ENCODE data around the gene TM9SF4. TPM values are rescaled to one million over a fixed set of nuclear protein-coding genes. Genes with fewer than 3 reads are reported as not detected.

TM9SF4 gene
- total RNA-seq, 4 donors from 2014 or later = 18.0 to 22.9 (median 21.0) TPM

- ATAC-seq (no peak), DNase-seq (no peak)
- H3K4me1 ChIP-seq = peaks cover 3 to 5% of the 10 kb centered on the region in 2 donors
- intact Hi-C loops (cut with DNase I; ENCODE audit: low total_unique reads) = no loop called here
- no peaks in the 10 kb centered on the region for H3K9me3 ChIP-seq
- H3K4me3 ChIP-seq = no peak overlapping the region
- in situ Hi-C loops (cut with MboI; ENCODE audit: low sequenced_read_pairs in 4 of 4) = no loop called here
- peaks cover 4 to 75% of the 10 kb centered on the region in 2 donors for H3K36me3 ChIP-seq
- no peak for TF ChIP-seq CTCF (IDR thresholded peaks at IDR 0.05 in 4 of 5, conservative IDR thresholded peaks at IDR 0.05 in 1 of 5)
- no peak for TF ChIP-seq POLR2A (IDR thresholded peaks at IDR 0.05)
- no peaks in the 10 kb centered on the region for H3K27me3 ChIP-seq
- no peak overlapping the region for H3K27ac ChIP-seq
Measured at GRCh38 chr20:32160341-32160740, 50.8 kb downstream of the TM9SF4 start.

DNA sequence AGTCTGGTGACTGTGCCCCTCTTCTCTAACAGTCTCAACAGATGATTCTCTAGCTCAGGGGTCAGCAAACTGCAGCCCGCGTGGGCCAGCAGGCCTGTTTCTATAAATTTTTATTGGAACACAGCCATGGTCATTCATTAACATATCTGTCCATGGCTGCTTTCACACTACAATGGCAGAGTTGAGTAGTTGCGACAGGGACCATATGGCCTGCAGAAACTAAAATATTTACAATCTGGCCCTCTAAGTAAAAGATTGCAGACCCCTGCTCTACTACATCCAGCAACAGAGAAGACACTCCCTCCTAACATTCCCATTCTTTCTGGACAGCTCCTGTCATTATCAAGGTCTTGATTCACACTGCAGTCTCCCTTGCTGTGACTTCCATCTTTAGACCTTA is 52.8 kb downstream of the TM9SF4 start:
- no peak overlapping the region for H3K27ac ChIP-seq
- H3K4me3 ChIP-seq = no peak overlapping the region
- no peaks in the 10 kb centered on the region for H3K4me1 ChIP-seq
- peaks cover 4 to 86% of the 10 kb centered on the region in 2 donors for H3K36me3 ChIP-seq
- no peaks in the 10 kb centered on the region for H3K27me3 ChIP-seq
- in situ Hi-C loops (cut with MboI; ENCODE audit: low sequenced_read_pairs in 4 of 4) (no loop called here), intact Hi-C loops (cut with DNase I; ENCODE audit: low total_unique reads) (no loop called here)
- no peak for ATAC-seq
- no peaks in the 10 kb centered on the region for H3K9me3 ChIP-seq
- TF ChIP-seq CTCF (IDR thresholded peaks at IDR 0.05 in 4 of 5, conservative IDR thresholded peaks at IDR 0.05 in 1 of 5) (no peak), POLR2A (IDR thresholded peaks at IDR 0.05) (no peak)
- DNase-seq = no peak

- Histone ChIP-seq H3K9me3 (no peaks in the 10 kb centered on the region), H3K4me1 (peaks cover 0 to 8% of the 10 kb centered on the region in 2 donors), H3K4me3 (no peak overlapping the region), H3K27me3 (no peaks in the 10 kb centered on the region), H3K36me3 (peaks cover 4 to 70% of the 10 kb centered on the region in 2 donors), H3K27ac (no peak overlapping the region)
- DNase-seq (no peak), ATAC-seq (no peak)
- TF ChIP-seq POLR2A (IDR thresholded peaks at IDR 0.05) (no peak), CTCF (IDR thresholded peaks at IDR 0.05 in 4 of 5, conservative IDR thresholded peaks at IDR 0.05 in 1 of 5) (no peak)
- intact Hi-C loops (cut with DNase I; ENCODE audit: low total_unique reads) = no loop called here
- in situ Hi-C loops (cut with MboI; ENCODE audit: low sequenced_read_pairs in 4 of 4) = no loop called here
Measured at GRCh38 chr20:32163951-32164350, 54.4 kb downstream of the TM9SF4 start.

DNA sequence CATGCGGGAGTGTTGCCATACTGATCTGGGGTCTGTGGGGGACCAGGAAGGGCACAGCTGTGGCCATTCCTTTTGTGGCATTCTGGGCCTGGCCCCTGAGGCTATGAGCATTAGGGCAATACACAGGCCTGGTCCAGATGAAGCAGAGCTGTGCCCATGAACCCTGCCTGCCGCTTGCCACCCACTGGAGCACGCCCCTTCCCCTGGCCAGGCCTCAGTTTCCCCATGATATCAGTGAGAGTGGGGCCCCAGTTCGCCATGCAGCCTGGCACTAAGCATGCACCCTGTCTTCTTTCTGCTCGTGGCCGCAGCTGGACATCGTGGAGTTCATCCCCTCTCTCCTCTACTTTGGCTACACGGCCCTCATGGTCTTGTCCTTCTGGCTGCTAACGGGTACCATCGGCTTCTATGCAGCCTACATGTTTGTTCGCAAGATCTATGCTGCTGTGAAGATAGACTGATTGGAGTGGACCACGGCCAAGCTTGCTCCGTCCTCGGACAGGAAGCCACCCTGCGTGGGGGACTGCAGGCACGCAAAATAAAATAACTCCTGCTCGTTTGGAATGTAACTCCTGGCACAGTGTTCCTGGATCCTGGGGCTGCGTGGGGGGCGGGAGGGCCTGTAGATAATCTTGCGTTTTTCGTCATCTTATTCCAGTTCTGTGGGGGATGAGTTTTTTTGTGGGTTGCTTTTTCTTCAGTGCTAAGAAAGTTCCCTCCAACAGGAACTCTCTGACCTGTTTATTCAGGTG is 55.6 kb downstream of the TM9SF4 start:
- peaks cover 4 to 58% of the 10 kb centered on the region in 2 donors for H3K36me3 ChIP-seq
- no peak overlapping the region for H3K27ac ChIP-seq
- in situ Hi-C loops (cut with MboI; ENCODE audit: low sequenced_read_pairs in 4 of 4) = no loop called here

More for the DNA sequence above, 55.6 kb downstream of the TM9SF4 start:
- H3K27me3 ChIP-seq = no peaks in the 10 kb centered on the region
- DNase-seq (no peak), ATAC-seq (no peak)
- peaks cover 0 to 15% of the 10 kb centered on the region in 2 donors for H3K4me1 ChIP-seq
- intact Hi-C loops (cut with DNase I; ENCODE audit: low total_unique reads) = no loop called here
- H3K4me3 ChIP-seq = no peak overlapping the region
- H3K9me3 ChIP-seq = no peaks in the 10 kb centered on the region
- TF ChIP-seq POLR2A (IDR thresholded peaks at IDR 0.05) (no peak), CTCF (IDR thresholded peaks at IDR 0.05 in 4 of 5, conservative IDR thresholded peaks at IDR 0.05 in 1 of 5) (no peak)
